HepG2 (cell line): Measurements from ENCODE around the gene CSNK2A1. TPM values are rescaled to one million over a fixed set of nuclear protein-coding genes. Genes with fewer than 3 reads are reported as not detected.

ENCODE experiments used
- ARID5B ChIP-seq: IDR thresholded peaks from 2 replicates; pipeline ENCODE4 v1.4.0; 2020; ENCODE audit warnings: mild to moderate bottlenecking, missing genetic modification reagents
- FOXA3 ChIP-seq: IDR thresholded peaks from 2 replicates; pipeline ENCODE4 v1.6.1; 2016; ENCODE audit warnings: missing genetic modification reagents, missing compliant biosample characterization
- IKZF4 ChIP-seq: sonication (generic); formaldehyde crosslinking; IDR thresholded peaks from 2 replicates; pipeline ENCODE4 v1.5.1; 2020; ENCODE audit warnings: borderline replicate concordance, mild to moderate bottlenecking, low read depth, missing genetic modification reagents; ENCODE audit errors: not compliant biosample characterization
- TFDP2 ChIP-seq: sonication (generic); formaldehyde crosslinking; IDR thresholded peaks from 2 replicates; pipeline ENCODE4 v1.4.0; 2020; ENCODE audit warnings: missing genetic modification reagents
- ZNF142 ChIP-seq: sonication (generic); formaldehyde crosslinking; IDR thresholded peaks from 2 replicates; pipeline ENCODE4 v1.4.0; 2020; ENCODE audit warnings: missing genetic modification reagents
- ZNF230 ChIP-seq: sonication (generic); formaldehyde crosslinking; IDR thresholded peaks from 2 replicates; pipeline ENCODE4 v1.4.0; 2020; ENCODE audit warnings: mild to moderate bottlenecking, missing genetic modification reagents
- ZNF318 ChIP-seq: sonication (generic); formaldehyde crosslinking; IDR thresholded peaks from 2 replicates; pipeline ENCODE4 v1.4.0; 2020; ENCODE audit warnings: mild to moderate bottlenecking, missing genetic modification reagents
- polyA plus RNA-seq, 8 experiments: library from polyadenylated mRNA; depleted of rRNA in 3 of 8; stranded (reverse) in 7 of 8; unstranded in 1 of 8; fragments of >200 nt; fragmentation: Illumina TruSeq in 4 of 8; extraction: Trizol in 4 of 8; gene quantifications; 2 replicates each; pipeline versions ENCODE4 v1.2.1 to v1.2.3, GENCODE V29; 2011 to 2016; ENCODE audit warnings: low read depth in 4 of 8, missing spikeins in 1 of 8, mixed read lengths in 1 of 8; ENCODE audit not compliant: insufficient read depth in 1 of 8
- total RNA-seq, 5 experiments: library from RNA; depleted of rRNA; stranded (reverse); fragments of >200 nt; fragmentation: Illumina TruSeq; extraction: Trizol; gene quantifications; 2 replicates each; pipeline ENCODE4 v1.2.3, GENCODE V29; 2016; ENCODE audit warnings: low read depth in 1 of 5

Gene CSNK2A1
- total and polyA plus RNA-seq, 2 of the 13 experiments (the other 11 are each of a cell fraction or from before 2014, with no cell fraction given) = 153 to 231 TPM

- TF ChIP-seq ZNF318 (CRISPR knock-in tag) = no peak
- peak; percentile 37 for TF ChIP-seq ZNF142 (CRISPR knock-in tag)
- TF ChIP-seq FOXA3 (CRISPR knock-in tag) = 0 out of 2 replicates have a peak, but pooled peaks have one; percentile 60
- TF ChIP-seq ZNF230 (CRISPR knock-in tag) = peak; percentile 90; the same call in 1 of the 2 replicates
- peak; percentile 55; the same call in 1 of the 2 replicates for TF ChIP-seq TFDP2 (CRISPR knock-in tag)
- peak; percentile 59; the same call in 1 of the 2 replicates for TF ChIP-seq ARID5B (CRISPR knock-in tag)
- TF ChIP-seq IKZF4 (CRISPR knock-in tag) = no peak
Observed at GRCh38 chr20:543369-544152, at the start of gene CSNK2A1 (continued).
